Amygdala (tissue), 56 donors: ENCODE results near the gene FAM216B.
"Not testable (repeated sequence)": the region's sequence is repeated elsewhere in the genome, so short reads cannot be mapped to it uniquely, and the experiment has no call there.

Source experiments
- DNase-seq, 56 donors: peaks; one replicate each; lab custom pipeline; 2025; lab: John Stamatoyannopoulos, UW

Gene FAM216B

GRCh38 chr13:42781352-42781751 is at the start of gene FAM216B:
FAM216B (plus strand) TSS chr13:42781584; CDS start chr13:42784068, 2,484 bp downstream.
- no peak for DNase-seq

GRCh38 chr13:42732073-42732472 is 49.3 kb upstream of the FAM216B start:
- no peak for DNase-seq

GRCh38 chr13:42733046-42733445 is 48.3 kb upstream of the FAM216B start:
- DNase-seq: no peak

GRCh38 chr13:42735010-42735409 is 46.4 kb upstream of the FAM216B start:
- no peak for DNase-seq

GRCh38 chr13:42740753-42741152 is 40.6 kb upstream of the FAM216B start:
- DNase-seq: peak in 14 of 56 donors; percentile 1 to 43 (median 8)

- no peak for DNase-seq
These were observed 39.5 kb upstream of the FAM216B start for GRCh38 chr13:42741914-42742313.

- DNase-seq: no peak
These were observed 35.7 kb upstream of the FAM216B start for GRCh38 chr13:42745655-42746054.

GRCh38 chr13:42746866-42747265 is 34.5 kb upstream of the FAM216B start:
- no peak for DNase-seq

- DNase-seq: no peak
These were observed 33.9 kb upstream of the FAM216B start for GRCh38 chr13:42747399-42747873.

GRCh38 chr13:42750794-42751193 is 30.6 kb upstream of the FAM216B start:
- DNase-seq: peak in 2 of 56 donors; percentile 5 to 7

- DNase-seq: no peak
These were observed 29.7 kb upstream of the FAM216B start for GRCh38 chr13:42751693-42752092.

GRCh38 chr13:42752731-42753130 is 28.7 kb upstream of the FAM216B start:
- no peak for DNase-seq

- no peak for DNase-seq
These were observed 27.7 kb upstream of the FAM216B start for GRCh38 chr13:42753697-42754096.

- no peak for DNase-seq
These were observed 26.4 kb upstream of the FAM216B start for GRCh38 chr13:42754801-42755510.

- DNase-seq: no peak
These were observed 23.5 kb upstream of the FAM216B start for GRCh38 chr13:42757678-42758420.

- DNase-seq: no peak
These were observed 22.9 kb upstream of the FAM216B start for GRCh38 chr13:42758515-42758914.

GRCh38 chr13:42760951-42761350 is 20.4 kb upstream of the FAM216B start:
- peak in 2 of 56 donors; percentile 2 to 8 for DNase-seq

- no peak for DNase-seq
These were observed 19.1 kb upstream of the FAM216B start for GRCh38 chr13:42762251-42762650.

- DNase-seq: no peak
These were observed 18.5 kb upstream of the FAM216B start for GRCh38 chr13:42762917-42763316.

- DNase-seq: no peak
These were observed 15.4 kb upstream of the FAM216B start for GRCh38 chr13:42766016-42766415.

GRCh38 chr13:42769650-42770049 is 11.7 kb upstream of the FAM216B start:
- DNase-seq: no peak

- DNase-seq: not testable (repeated sequence)
These were observed 4.8 kb upstream of the FAM216B start for GRCh38 chr13:42776558-42776957.
